NCI-H69 (cell line): ENCODE data around the gene FCHSD1.
"Not testable (repeated sequence)": the region's sequence is repeated elsewhere in the genome, so short reads cannot be mapped to it uniquely, and the experiment has no call there.

Experiments
- DNase-seq: peaks from one replicate; lab custom pipeline; 2025; lab: John Stamatoyannopoulos, UW

Gene FCHSD1

DNA sequence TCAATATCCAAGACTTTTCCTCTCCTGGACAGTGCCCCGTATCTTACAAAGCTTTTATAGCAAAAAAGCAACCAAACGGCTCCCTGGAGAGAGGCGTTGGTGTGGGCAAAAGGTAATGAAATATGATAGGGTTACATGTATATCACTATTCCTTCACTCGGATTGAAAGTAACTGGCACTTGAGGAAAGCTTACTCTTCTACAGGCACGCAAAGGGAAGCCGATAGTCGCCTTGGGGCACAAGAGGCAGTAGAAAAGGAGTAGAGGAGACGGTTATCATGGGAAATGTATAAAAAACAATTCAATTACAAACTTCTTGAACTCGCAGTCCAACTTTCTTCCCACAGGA is 33.6 kb downstream of the FCHSD1 start:
- DNase-seq = peak; percentile 18

- no peak for DNase-seq
These were observed 34.1 kb downstream of the FCHSD1 start for GRCh38 chr5:141617128-141617527.

- no peak for DNase-seq
These were observed 35.1 kb downstream of the FCHSD1 start for GRCh38 chr5:141615991-141616720.

DNA sequence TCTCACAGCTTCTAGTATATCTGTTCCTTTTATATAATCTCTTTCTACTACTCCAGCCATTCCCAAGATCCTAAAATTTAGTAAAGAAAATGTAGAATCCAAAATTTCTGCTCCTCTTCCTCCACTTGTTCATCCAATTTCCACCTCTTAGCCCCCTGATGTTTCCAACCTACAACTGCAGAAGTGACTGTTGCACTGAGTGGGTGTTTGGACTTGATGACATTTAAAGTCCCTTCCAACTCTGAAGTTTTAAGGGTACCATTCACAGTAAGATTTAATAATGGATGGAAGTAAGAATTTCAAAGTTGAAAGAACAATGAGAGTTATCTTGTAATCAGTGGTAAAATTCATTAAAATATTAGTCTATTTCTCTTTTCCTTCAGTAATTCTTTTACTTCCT is 37.9 kb downstream of the FCHSD1 start:
- no peak for DNase-seq

DNA sequence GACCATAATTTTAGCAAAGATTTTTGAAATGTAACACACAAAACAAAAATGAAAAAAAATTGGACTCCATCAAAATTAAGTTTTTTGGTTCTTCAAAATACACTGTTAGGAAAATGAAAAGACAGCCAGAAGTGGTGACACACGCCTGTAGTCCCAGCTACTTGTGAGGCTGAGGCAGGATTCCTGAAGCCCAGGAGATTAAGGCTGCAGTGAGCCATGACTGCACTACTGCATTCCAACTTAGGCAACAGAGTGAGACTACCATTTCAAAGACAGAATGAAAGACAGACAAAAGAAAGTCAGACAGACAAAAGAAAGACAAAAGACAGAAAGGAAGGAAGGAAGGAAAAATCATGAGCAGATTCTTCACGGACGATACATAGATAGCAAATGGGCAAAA is 39.9 kb downstream of the FCHSD1 start:
- DNase-seq = no peak

DNA sequence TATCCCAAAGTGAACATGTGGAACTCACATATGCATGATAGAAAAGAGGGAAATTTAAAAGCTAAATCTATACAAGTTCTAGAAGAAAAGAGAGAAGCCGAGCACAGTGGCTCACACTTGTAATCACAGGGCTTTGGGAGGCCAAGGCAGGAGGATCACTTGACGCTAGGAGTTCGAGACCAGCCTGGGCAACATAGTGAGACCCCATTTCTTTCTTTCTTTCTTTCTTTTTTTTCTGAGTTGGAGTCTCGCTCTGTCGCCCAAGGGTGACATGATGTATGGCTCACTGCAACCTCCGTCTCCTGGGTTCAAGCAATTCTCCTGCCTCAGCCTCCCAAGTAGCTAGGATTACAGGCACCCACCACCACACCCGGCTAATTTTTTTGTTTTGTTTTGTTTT is 41.3 kb downstream of the FCHSD1 start:
- not testable (repeated sequence) for DNase-seq

GRCh38 chr5:141609044-141609443 is 42.2 kb downstream of the FCHSD1 start:
- no peak for DNase-seq

DNA sequence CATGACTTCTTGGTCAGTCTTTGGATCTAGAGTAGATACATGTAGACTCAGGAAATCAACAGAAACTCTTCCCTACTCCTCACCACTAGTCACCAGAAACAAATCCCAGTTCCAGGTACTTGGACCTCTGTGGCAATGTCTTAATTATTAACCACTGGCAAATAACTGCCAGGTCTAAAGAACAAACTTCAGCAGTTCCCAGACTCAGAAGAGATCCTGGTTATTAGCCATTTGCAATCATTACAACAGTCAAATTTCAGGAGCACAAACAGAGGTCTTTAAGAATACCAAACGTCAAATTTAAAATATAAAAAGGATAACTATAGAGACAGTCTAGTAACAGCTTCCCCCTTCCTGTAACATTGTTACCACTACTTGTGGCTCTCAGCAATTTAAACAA is 42.7 kb downstream of the FCHSD1 start:
- no peak for DNase-seq

DNA sequence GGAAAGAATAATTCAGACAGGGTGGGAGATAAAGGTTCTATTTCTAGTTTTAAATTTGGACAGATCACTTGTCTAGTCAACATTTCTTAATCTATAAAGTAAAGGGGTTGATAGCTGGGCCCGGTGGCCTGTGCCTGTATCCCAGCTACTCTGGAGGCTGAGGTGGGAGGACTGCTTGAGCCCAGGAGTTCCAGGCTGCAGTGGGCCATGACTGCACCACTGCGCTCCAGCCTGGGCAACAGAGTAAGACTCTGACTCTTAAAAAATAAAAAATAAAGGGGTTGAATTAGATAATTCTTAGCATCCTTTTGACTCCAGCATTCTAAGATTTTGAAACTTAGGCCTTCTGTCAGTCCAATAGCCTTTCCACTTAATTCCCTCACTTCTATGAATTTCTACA is 43.2 kb downstream of the FCHSD1 start:
- DNase-seq = no peak

DNA sequence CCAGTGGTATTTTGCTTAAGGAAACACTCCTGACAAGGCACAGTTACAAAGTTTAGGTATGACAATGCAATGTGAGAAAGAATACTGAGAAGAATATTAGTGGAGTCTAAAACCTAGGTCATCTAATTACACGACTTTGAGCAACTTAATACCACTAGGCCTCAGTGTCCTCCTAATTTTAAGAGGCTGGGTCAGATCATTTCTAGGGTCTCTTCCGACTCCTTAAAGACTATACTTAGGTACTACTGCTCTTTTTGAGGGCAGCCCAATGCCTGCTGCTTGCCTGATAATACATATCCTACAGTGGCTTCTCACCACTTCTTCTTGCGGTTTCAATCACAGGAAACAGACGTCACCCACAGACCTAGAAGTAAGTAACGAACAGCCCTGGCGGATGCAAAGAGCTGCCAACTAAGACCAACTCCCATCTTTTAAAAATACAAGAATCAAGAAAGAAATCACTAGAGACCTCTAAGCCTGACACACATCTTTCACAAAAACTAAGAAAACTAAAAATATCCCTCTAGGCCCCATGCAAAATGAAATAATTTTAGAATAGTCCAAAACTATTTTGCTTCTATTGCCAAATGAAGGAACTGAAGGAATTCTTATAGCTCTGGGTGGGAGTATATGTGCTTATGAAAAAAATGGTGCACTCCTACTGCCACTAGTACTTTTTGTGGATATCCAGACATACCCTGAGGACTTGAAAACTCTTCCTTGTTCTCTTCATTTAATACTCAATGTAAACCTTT is 45.5 kb downstream of the FCHSD1 start:
- no peak for DNase-seq

GRCh38 chr5:141603923-141604717 is 47.1 kb downstream of the FCHSD1 start:
- DNase-seq = peak; percentile 21

DNA sequence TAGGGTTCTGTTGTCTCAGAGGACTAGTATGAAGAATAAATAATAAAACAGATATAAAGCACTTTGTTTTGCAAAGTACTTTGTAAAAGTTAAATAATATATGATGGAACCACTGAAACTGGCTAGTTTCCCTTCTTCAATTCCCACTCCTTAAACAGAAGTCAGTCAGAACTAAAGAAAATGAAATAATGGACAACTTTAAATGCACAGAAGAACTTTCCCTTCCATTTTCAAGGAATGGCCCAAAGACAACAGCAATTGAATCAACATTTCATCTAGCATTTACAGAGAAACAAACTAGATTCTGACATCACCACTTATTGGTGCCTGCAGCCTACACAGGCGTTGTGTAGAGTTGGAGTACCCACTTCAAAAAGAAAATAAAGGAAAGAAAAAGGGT is 48.6 kb downstream of the FCHSD1 start:
- DNase-seq = no peak

DNA sequence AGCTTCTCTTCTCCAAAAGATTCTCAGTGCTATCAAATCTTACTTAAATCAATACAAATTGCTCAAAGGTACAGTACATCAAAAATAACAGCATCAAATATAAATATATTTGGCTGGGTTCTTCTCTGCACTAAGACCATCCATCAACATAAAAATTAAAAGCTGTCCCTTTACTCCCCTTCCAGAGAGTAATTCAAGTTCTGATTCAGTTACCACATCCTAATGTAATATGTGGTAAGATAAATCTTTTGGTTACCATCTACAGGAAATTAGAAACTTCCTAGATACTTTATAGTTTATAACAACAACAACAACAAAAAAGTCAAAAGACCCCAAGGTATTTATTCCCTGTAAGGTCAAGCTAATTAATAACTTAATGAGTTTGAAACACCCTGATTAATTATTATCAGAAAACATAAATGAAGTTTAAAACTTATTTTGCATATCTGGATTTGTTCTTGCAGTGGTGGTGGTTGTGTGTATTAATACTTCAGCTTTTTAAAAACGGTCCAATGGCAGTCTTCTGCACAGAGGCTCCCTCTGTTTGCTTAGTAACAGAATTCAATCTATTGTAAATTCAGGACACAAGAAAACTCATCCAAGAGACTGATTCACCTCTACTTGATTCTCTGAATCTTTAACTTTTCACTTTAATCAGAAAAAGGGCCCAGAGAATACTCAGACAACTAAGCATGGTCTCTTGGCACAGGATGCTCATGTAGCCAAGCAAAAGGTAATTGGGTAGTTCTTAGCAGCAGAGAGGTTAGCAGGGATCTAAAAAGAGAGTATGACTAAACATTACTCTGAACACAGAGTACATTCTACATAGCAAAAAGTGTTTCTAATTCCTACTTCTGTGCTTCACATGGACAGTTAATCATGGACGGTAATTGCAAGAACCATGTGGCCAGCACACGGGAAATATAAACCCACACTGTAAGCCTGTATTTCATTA is 52.5 kb downstream of the FCHSD1 start:
- peak; percentile 31 for DNase-seq

DNA sequence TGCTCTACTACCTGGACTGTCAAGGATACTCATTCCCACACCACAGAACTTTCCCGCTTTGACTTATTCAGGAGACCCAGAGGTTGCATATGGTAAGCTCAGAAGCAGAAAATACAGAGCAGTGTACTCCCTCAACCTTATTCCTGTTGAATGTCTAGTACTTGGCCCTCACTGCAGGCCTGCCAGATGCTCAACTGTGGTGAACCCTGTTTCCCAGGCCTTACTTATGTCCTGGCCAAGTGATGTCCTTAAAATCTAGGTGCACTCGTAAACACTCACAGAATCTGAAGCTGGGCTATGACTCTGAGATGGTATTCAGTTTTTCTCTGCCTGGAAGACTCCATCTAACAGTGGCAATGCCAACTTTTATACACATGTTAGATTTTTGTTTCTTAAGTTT is 53.4 kb downstream of the FCHSD1 start:
- DNase-seq = no peak

DNA sequence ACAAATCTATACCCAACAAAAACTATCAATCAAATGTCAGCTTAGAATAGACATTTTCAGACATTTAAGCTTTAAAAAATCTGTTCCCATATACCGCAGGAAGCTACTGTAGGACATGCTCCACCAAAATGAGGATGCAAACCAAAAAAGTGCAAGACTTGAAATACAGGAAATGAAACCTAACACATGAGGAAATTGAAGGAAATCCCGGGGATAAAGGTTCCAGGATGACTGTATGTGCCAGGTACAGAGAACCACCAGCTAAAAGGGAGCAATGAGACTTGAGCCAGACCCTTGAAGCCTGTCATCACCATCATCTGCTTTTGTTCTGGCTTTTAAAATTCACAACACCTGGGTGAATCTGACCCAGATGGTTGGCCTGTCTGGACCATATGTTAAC is 53.8 kb downstream of the FCHSD1 start:
- peak; percentile 74 for DNase-seq

- DNase-seq = no peak
These were observed 54.4 kb downstream of the FCHSD1 start for GRCh38 chr5:141596867-141597266.

- no peak for DNase-seq
These were observed 61.1 kb downstream of the FCHSD1 start for GRCh38 chr5:141590127-141590526.
